GM12892 (cell line): ENCODE data around the gene SFMBT1.

Source experiments
- POLR2A ChIP-seq: IDR thresholded peaks from 2 replicates; pipeline ENCODE4 v1.6.1; 2011; ENCODE audit warnings: low read depth, low read length, control low read depth
- POLR2AphosphoS5 ChIP-seq: IDR thresholded peaks from 2 replicates; pipeline ENCODE4 v1.6.1; 2011; ENCODE audit warnings: low read depth, low read length, control low read depth

- TF ChIP-seq POLR2A (no peak), POLR2AphosphoS5 (no peak)
Observed at GRCh38 chr3:53092216-53092615, 46.3 kb upstream of the SFMBT1 start.
